ENCODE results near the gene HIF1A. TPM values are rescaled to one million over a fixed set of nuclear protein-coding genes. Genes with fewer than 3 reads are reported as not detected.

The HIF1A gene
- total RNA-seq, 1 donor from 2014 or later = 326 TPM

GRCh38 chr14:61746881-61747280 is 51.6 kb downstream of the HIF1A start:
- Mint-ChIP-seq H3K27ac (ENCODE audit: unreplicated experiment) (peak overlapping the region; percentile 71), H3K4me1 (ENCODE audit: unreplicated experiment) (peaks cover 31% of the 10 kb centered on the region), H3K27me3 (ENCODE audit: unreplicated experiment) (no peaks in the 10 kb centered on the region), H3K9me3 (ENCODE audit: unreplicated experiment) (no peaks in the 10 kb centered on the region), H3K36me3 (ENCODE audit: unreplicated experiment) (peaks cover 53% of the 10 kb centered on the region), H3K4me3 (ENCODE audit: unreplicated experiment) (no peak overlapping the region)
- no peak for TF ChIP-seq CTCF (IDR thresholded peaks at IDR 0.05)
- DNase-seq (ENCODE audit: extremely low spot score, unreplicated experiment) = no peak

- H3K27me3 Mint-ChIP-seq (ENCODE audit: unreplicated experiment) = no peaks in the 10 kb centered on the region
- no peak for TF ChIP-seq CTCF (IDR thresholded peaks at IDR 0.05)
- peak overlapping the region; percentile 71 for H3K27ac Mint-ChIP-seq (ENCODE audit: unreplicated experiment)
- peaks cover 56% of the 10 kb centered on the region for H3K36me3 Mint-ChIP-seq (ENCODE audit: unreplicated experiment)
- H3K4me3 Mint-ChIP-seq (ENCODE audit: unreplicated experiment) = no peak overlapping the region
- H3K9me3 Mint-ChIP-seq (ENCODE audit: unreplicated experiment) = no peaks in the 10 kb centered on the region
- H3K4me1 Mint-ChIP-seq (ENCODE audit: unreplicated experiment) = peaks cover 35% of the 10 kb centered on the region
- no peak for DNase-seq (ENCODE audit: extremely low spot score, unreplicated experiment)
These were observed 52.0 kb downstream of the HIF1A start for GRCh38 chr14:61747342-61747741.

- H3K4me1 Mint-ChIP-seq (ENCODE audit: unreplicated experiment) = peaks cover 49% of the 10 kb centered on the region
- H3K27ac Mint-ChIP-seq (ENCODE audit: unreplicated experiment) = peak overlapping the region; percentile 78
- no peak overlapping the region for H3K4me3 Mint-ChIP-seq (ENCODE audit: unreplicated experiment)
- H3K36me3 Mint-ChIP-seq (ENCODE audit: unreplicated experiment) = peaks cover 55% of the 10 kb centered on the region
- no peak for TF ChIP-seq CTCF (IDR thresholded peaks at IDR 0.05)
- no peak for DNase-seq (ENCODE audit: extremely low spot score, unreplicated experiment)
- H3K27me3 Mint-ChIP-seq (ENCODE audit: unreplicated experiment) = no peaks in the 10 kb centered on the region
- no peaks in the 10 kb centered on the region for H3K9me3 Mint-ChIP-seq (ENCODE audit: unreplicated experiment)
These were observed 54.0 kb downstream of the HIF1A start for GRCh38 chr14:61749264-61749663.

GRCh38 chr14:61749867-61750266 is 54.6 kb downstream of the HIF1A start:
- TF ChIP-seq CTCF (IDR thresholded peaks at IDR 0.05) = no peak
- H3K36me3 Mint-ChIP-seq (ENCODE audit: unreplicated experiment) = peaks cover 55% of the 10 kb centered on the region
- H3K27me3 Mint-ChIP-seq (ENCODE audit: unreplicated experiment) = no peaks in the 10 kb centered on the region
- H3K4me1 Mint-ChIP-seq (ENCODE audit: unreplicated experiment) = peaks cover 55% of the 10 kb centered on the region
- peak overlapping the region; percentile 18 for H3K27ac Mint-ChIP-seq (ENCODE audit: unreplicated experiment)
- peaks cover 4% of the 10 kb centered on the region for H3K9me3 Mint-ChIP-seq (ENCODE audit: unreplicated experiment)
- H3K4me3 Mint-ChIP-seq (ENCODE audit: unreplicated experiment) = no peak overlapping the region
- DNase-seq (ENCODE audit: extremely low spot score, unreplicated experiment) = no peak

- peaks cover 46% of the 10 kb centered on the region for H3K36me3 Mint-ChIP-seq (ENCODE audit: unreplicated experiment)
- H3K27ac Mint-ChIP-seq (ENCODE audit: unreplicated experiment) = peak overlapping the region; percentile 27
- DNase-seq (ENCODE audit: extremely low spot score, unreplicated experiment) = no peak
- H3K9me3 Mint-ChIP-seq (ENCODE audit: unreplicated experiment) = peaks cover 6% of the 10 kb centered on the region
- no peak for TF ChIP-seq CTCF (IDR thresholded peaks at IDR 0.05)
- H3K27me3 Mint-ChIP-seq (ENCODE audit: unreplicated experiment) = no peaks in the 10 kb centered on the region
- H3K4me1 Mint-ChIP-seq (ENCODE audit: unreplicated experiment) = peaks cover 61% of the 10 kb centered on the region
- H3K4me3 Mint-ChIP-seq (ENCODE audit: unreplicated experiment) = no peak overlapping the region
These were observed 55.6 kb downstream of the HIF1A start for GRCh38 chr14:61750708-61751474.
